ENCODE results near the gene MRPS2. TPM values are rescaled to one million over a fixed set of nuclear protein-coding genes. Genes with fewer than 3 reads are reported as not detected.
"Not testable (repeated sequence)": the region's sequence is repeated elsewhere in the genome, so short reads cannot be mapped to it uniquely, and the experiment has no call there.

The MRPS2 gene
- polyA plus RNA-seq, 4 donors, result 32.4 to 65.9 (median 41.6) TPM

DNA sequence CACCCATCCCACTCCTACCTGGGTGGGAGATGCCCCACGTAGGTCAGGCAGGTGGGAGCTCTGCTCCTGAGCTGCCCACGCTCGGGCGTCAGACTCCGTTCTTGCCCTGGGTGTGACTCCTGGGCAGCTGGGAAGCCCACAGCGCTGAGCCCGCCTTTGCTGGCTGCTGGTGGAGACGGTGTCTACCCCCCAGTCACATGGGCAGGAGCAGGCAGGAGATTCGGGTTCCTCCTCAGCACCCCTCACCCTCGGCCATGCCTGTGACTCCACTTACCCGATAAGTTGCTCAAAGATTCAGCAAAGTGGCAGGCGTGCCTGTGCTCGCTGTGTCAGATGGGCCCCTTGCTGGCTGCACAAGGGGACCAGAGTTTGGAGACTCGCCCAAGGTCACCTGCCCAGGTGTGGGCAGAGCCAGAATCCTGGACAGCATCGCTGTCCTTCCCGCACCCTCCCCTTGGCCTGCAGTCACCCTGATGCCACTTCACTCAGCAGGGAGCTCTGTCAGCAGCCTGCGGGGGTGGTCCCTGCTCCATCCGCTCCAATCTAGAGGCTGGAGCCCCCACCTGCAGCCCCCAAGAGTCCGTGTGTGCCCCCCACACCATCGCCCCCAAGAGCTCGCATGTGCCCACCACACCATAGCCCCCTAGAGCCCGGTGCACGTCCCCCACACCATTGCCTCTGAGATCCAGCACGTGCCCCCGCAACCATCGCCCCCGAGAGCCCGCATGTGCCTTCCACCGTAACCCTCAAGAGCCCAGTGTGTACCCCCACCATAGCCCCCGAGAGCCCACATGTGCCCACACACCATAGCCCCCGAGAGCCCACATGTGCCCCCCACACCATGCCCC is 25.0 kb downstream of the MRPS2 start:
- Histone ChIP-seq H3K36me3 (ENCODE audit: control insufficient read depth in 3 of 3, insufficient read depth in 2 of 3, low read depth in 1 of 3, low read length in 3 of 3) (no peaks in the 10 kb centered on the region), H3K4me1 (ENCODE audit: control insufficient read depth in 3 of 3, insufficient read depth in 2 of 3, low read depth in 1 of 3, low read length in 2 of 3) (no peaks in the 10 kb centered on the region), H3K9me3 (ENCODE audit: control insufficient read depth in 2 of 2, insufficient read depth in 1 of 2, low read depth in 1 of 2, low read length in 1 of 2) (no peaks in the 10 kb centered on the region), H3K27ac (ENCODE audit: low read depth in 1 of 3, low read length in 2 of 3) (no peak overlapping the region), H3K27me3 (ENCODE audit: control insufficient read depth in 3 of 3, insufficient read depth in 3 of 3, low read length in 3 of 3) (no peaks in the 10 kb centered on the region), H3K4me3 (ENCODE audit: low read depth in 1 of 3, low read length in 3 of 3) (no peak overlapping the region)
- DNase-seq, result no peak
- no peak for FAIRE-seq
- 77 to 82% (median 79%) methylated on average over 27 to 31 of the region's 31 CpGs for WGBS, 3 donors

DNA sequence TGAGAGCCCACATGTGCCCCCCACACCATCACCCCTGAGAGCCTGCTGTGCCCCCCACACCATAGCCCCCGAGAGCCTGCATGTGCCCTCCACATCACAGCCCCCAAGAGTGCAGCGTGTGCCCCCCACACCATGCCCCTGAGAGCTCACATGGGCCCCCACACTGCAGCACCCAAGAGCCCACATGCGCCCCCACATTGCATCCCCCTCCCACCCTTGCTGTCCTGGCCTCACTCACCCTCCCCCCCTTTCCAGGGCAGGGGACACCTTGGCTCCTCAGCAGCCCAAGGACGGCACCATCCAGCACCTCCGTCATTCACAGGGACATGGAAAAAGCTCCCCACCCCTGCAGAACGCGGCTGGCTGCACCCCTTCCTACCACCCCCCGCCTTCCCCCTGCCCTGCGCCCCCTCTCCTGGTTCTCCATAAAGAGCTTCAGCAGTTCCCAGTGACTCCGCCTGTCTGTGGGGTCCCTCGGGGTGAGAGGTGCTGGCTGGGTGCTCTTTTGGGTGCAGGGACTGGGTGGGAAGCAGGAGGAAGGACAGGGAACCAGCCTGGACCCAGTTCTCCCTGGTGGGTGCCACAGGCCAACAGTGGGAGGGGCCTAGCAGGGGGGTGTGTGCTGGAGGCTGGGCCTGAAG is 25.7 kb downstream of the MRPS2 start:
- 67 to 78% (median 68%) methylated on average over 8 to 11 of the region's 11 CpGs for WGBS, 3 donors
- Histone ChIP-seq H3K36me3 (ENCODE audit: control insufficient read depth in 3 of 3, insufficient read depth in 2 of 3, low read depth in 1 of 3, low read length in 3 of 3) (no peaks in the 10 kb centered on the region), H3K4me3 (ENCODE audit: low read depth in 1 of 3, low read length in 3 of 3) (no peak overlapping the region), H3K9me3 (ENCODE audit: control insufficient read depth in 2 of 2, insufficient read depth in 1 of 2, low read depth in 1 of 2, low read length in 1 of 2) (no peaks in the 10 kb centered on the region), H3K27me3 (ENCODE audit: control insufficient read depth in 3 of 3, insufficient read depth in 3 of 3, low read length in 3 of 3) (no peaks in the 10 kb centered on the region), H3K27ac (ENCODE audit: low read depth in 1 of 3, low read length in 2 of 3) (no peak overlapping the region), H3K4me1 (ENCODE audit: control insufficient read depth in 3 of 3, insufficient read depth in 2 of 3, low read depth in 1 of 3, low read length in 2 of 3) (no peaks in the 10 kb centered on the region)
- no peak for DNase-seq
- no peak for FAIRE-seq

DNA sequence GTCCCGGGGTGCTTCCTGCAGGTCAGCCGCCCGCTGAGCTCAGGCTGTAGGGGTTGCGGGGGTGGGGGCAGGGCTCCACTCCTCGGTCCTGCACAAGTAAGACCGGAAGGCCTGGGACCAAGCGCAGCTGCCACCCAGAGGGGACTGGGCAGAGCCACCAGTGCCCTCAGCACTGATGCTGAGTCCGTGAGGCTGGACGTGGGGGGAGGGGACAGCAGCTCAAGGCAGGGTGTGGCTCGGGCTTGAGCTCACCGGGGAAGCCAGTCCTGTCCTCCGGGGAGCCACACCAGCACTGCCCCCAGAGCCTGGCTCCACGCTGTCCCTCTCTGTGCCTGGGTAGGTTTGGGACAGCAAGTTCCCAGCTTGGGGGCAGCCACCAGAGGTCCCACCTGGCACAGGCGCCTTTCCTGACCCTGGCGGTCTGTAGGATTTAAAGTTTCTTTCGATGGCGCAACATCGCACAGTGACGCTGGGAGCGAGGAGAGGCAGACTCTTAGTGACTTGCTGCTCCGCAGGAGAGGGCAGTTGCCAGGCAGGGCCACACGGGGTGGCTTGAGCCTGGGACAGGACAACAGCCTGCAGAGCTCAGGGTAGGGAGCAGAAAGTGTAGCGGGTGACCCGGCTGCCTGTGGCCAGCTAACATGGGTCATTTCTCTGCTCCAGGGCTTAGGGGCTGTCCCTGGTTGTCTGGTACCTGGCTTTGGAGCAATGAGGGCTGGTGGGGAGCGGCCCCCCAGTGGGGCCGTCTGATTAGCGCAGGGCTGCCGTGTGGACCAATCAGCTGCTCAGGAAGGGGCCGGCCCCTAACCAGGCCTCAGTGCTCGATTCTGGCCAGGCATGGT is 26.5 kb downstream of the MRPS2 start:
- H3K27me3 ChIP-seq (ENCODE audit: control insufficient read depth in 3 of 3, insufficient read depth in 3 of 3, low read length in 3 of 3), result no peaks in the 10 kb centered on the region
- DNase-seq, result no peak
- 59 to 67% (median 62%) methylated on average over 27 to 30 of the region's 30 CpGs for WGBS, 3 donors

DNA sequence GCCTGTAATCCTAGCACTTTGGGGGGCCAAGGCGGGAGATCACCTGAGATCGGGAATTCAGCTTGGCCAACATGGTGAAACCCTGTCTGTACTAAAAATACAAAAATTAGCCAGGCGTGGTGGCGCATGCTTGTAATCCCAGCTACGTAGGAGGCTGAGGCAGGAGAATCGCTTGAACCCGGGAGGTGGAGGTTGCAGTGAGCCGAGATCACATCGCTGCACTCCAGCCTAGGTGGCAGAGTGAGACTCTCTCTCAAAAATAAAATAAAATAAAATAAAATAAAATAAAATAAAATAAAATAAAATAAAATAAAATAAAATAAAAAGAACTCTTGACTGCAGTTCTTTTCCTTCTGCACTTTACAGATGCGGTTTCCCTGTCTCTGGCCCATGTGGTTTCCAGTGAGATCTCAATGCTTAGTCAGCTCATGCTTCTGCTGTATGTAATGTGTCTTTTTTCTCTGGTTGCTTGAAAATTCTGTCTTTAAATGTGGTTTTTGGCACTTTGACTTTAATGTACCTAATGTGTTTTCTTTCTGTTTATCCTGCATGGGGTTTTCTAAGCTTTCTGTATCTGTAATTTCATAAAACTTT is 28.5 kb downstream of the MRPS2 start:
- not testable (repeated sequence) for H3K9me3 ChIP-seq (ENCODE audit: control insufficient read depth in 2 of 2, insufficient read depth in 1 of 2, low read depth in 1 of 2, low read length in 1 of 2); FAIRE-seq; H3K4me3 ChIP-seq (ENCODE audit: low read depth in 1 of 3, low read length in 3 of 3); H3K27ac ChIP-seq (ENCODE audit: low read depth in 1 of 3, low read length in 2 of 3); DNase-seq; H3K27me3 ChIP-seq (ENCODE audit: control insufficient read depth in 3 of 3, insufficient read depth in 3 of 3, low read length in 3 of 3); H3K36me3 ChIP-seq (ENCODE audit: control insufficient read depth in 3 of 3, insufficient read depth in 2 of 3, low read depth in 1 of 3, low read length in 3 of 3); H3K4me1 ChIP-seq (ENCODE audit: control insufficient read depth in 3 of 3, insufficient read depth in 2 of 3, low read depth in 1 of 3, low read length in 2 of 3)
- WGBS, 3 donors, result 78 to 94% (median 90%) methylated on average over 10 of the region's 10 CpGs

More for the DNA sequence above, 26.5 kb downstream of the MRPS2 start:
- no peak for FAIRE-seq
- no peaks in the 10 kb centered on the region for H3K36me3 ChIP-seq (ENCODE audit: control insufficient read depth in 3 of 3, insufficient read depth in 2 of 3, low read depth in 1 of 3, low read length in 3 of 3)
- H3K9me3 ChIP-seq (ENCODE audit: control insufficient read depth in 2 of 2, insufficient read depth in 1 of 2, low read depth in 1 of 2, low read length in 1 of 2), result no peaks in the 10 kb centered on the region
- no peak overlapping the region for H3K27ac ChIP-seq (ENCODE audit: low read depth in 1 of 3, low read length in 2 of 3)
- no peak overlapping the region for H3K4me3 ChIP-seq (ENCODE audit: low read depth in 1 of 3, low read length in 3 of 3)
- no peaks in the 10 kb centered on the region for H3K4me1 ChIP-seq (ENCODE audit: control insufficient read depth in 3 of 3, insufficient read depth in 2 of 3, low read depth in 1 of 3, low read length in 2 of 3)

DNA sequence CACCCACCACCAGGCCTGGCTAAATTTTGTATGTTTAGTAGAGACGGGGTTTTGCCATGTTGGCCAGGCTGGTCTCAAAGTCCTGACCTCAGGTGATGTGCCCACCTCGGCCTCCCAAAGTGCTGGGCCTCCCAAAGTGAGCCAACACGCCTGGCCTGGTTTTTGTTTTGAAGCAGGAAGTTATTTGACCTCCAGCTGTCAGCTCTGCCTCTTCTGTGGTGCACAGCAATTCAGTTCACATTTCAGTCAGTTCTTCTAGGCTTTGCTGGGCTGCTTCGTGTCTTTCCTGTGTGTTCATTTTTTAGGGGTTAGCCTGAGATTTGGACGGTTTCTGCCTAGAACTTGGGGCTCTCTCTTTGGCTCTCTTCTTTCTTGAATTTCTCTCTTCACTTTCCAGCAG is 29.7 kb downstream of the MRPS2 start:
- Histone ChIP-seq H3K9me3 (ENCODE audit: control insufficient read depth in 2 of 2, insufficient read depth in 1 of 2, low read depth in 1 of 2, low read length in 1 of 2) (no peaks in the 10 kb centered on the region), H3K27ac (ENCODE audit: low read depth in 1 of 3, low read length in 2 of 3) (no peak overlapping the region), H3K36me3 (ENCODE audit: control insufficient read depth in 3 of 3, insufficient read depth in 2 of 3, low read depth in 1 of 3, low read length in 3 of 3) (no peaks in the 10 kb centered on the region), H3K4me1 (ENCODE audit: control insufficient read depth in 3 of 3, insufficient read depth in 2 of 3, low read depth in 1 of 3, low read length in 2 of 3) (no peaks in the 10 kb centered on the region), H3K4me3 (ENCODE audit: low read depth in 1 of 3, low read length in 3 of 3) (no peak overlapping the region), H3K27me3 (ENCODE audit: control insufficient read depth in 3 of 3, insufficient read depth in 3 of 3, low read length in 3 of 3) (peaks cover 0 to 4% (median 2%) of the 10 kb centered on the region in 3 donors)
- DNase-seq (no peak), FAIRE-seq (no peak)
- whole genome bisulfite sequencing, 3 donors, result 67 to 76% (median 67%) methylated on average over 5 of the region's 5 CpGs

DNA sequence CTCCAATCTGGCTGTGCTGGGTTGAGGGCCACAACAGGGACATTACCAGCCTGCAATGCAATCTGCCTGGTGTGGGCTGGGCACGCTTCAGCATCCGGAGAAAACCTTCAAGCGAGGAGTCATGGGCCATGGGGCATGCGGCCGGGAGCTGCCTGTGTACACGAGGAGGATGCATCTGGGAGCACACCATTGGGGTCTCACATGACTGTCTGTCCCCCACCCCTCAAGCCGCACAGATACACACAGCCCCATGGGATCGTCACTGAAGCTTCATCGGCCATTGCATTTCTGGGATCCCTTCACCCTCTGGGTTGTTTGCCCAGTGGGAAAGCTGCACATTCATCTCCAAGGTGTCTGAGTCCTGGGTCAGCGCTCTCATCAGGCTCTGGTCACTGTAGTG is 30.6 kb downstream of the MRPS2 start:
- Histone ChIP-seq H3K27ac (ENCODE audit: low read depth in 1 of 3, low read length in 2 of 3) (no peak overlapping the region), H3K4me3 (ENCODE audit: low read depth in 1 of 3, low read length in 3 of 3) (no peak overlapping the region), H3K27me3 (ENCODE audit: control insufficient read depth in 3 of 3, insufficient read depth in 3 of 3, low read length in 3 of 3) (peaks cover 0 to 4% (median 2%) of the 10 kb centered on the region in 3 donors), H3K36me3 (ENCODE audit: control insufficient read depth in 3 of 3, insufficient read depth in 2 of 3, low read depth in 1 of 3, low read length in 3 of 3) (no peaks in the 10 kb centered on the region), H3K9me3 (ENCODE audit: control insufficient read depth in 2 of 2, insufficient read depth in 1 of 2, low read depth in 1 of 2, low read length in 1 of 2) (no peaks in the 10 kb centered on the region), H3K4me1 (ENCODE audit: control insufficient read depth in 3 of 3, insufficient read depth in 2 of 3, low read depth in 1 of 3, low read length in 2 of 3) (no peaks in the 10 kb centered on the region)
- DNase-seq, result no peak
- WGBS, 3 donors, result 90 to 92% (median 91%) methylated on average over 10 of the region's 10 CpGs
- no peak for FAIRE-seq

DNA sequence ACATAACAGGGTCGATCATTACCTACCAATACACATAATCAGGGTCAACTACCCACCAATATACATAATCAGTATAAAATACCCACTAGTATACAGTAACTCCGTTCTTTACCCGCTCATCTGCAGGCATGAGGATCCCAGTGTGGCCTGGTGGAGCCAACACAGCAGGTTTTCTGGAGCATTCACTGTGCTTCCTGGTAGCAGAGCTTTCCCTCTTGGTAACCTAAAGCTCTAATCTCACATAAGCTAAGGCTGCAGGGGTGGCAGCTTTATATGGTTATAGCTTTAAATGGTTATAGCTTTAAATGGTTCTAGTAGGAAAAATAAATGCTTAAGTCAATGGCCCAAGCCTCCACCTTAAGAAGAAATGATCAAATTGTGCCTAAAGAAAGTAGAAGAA is 32.6 kb downstream of the MRPS2 start:
- H3K4me1 ChIP-seq (ENCODE audit: control insufficient read depth in 3 of 3, insufficient read depth in 2 of 3, low read depth in 1 of 3, low read length in 2 of 3), result no peaks in the 10 kb centered on the region
- H3K9me3 ChIP-seq (ENCODE audit: control insufficient read depth in 2 of 2, insufficient read depth in 1 of 2, low read depth in 1 of 2, low read length in 1 of 2), result no peaks in the 10 kb centered on the region
- WGBS, 3 donors, result 85 to 92% (median 90%) methylated on average over 3 of the region's 3 CpGs

DNA sequence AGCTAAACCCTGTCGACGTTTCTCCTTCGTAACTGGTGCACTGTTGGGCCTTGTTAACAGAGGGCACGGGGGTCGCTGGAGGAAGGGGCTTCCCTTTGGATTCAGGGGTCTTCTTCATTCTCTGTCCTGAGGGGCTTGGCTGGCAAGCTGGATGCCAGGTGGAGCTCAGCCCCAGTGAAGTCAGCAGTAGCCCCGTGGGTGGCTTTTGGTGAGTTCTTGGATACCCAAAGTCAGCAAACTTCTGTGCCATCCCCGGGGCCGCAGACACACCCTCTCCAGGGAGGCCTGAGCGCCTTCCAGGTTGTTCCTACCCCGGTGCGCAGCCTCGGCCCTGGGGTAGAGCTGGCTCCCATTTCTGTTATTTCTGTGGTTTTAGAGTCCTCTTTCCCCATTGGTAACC is 33.2 kb downstream of the MRPS2 start:
- Histone ChIP-seq H3K27ac (ENCODE audit: low read depth in 1 of 3, low read length in 2 of 3) (no peak overlapping the region), H3K9me3 (ENCODE audit: control insufficient read depth in 2 of 2, insufficient read depth in 1 of 2, low read depth in 1 of 2, low read length in 1 of 2) (no peaks in the 10 kb centered on the region), H3K4me3 (ENCODE audit: low read depth in 1 of 3, low read length in 3 of 3) (no peak overlapping the region), H3K4me1 (ENCODE audit: control insufficient read depth in 3 of 3, insufficient read depth in 2 of 3, low read depth in 1 of 3, low read length in 2 of 3) (no peaks in the 10 kb centered on the region), H3K27me3 (ENCODE audit: control insufficient read depth in 3 of 3, insufficient read depth in 3 of 3, low read length in 3 of 3) (peaks cover 0 to 4% (median 2%) of the 10 kb centered on the region in 3 donors), H3K36me3 (ENCODE audit: control insufficient read depth in 3 of 3, insufficient read depth in 2 of 3, low read depth in 1 of 3, low read length in 3 of 3) (no peaks in the 10 kb centered on the region)
- 89 to 92% (median 89%) methylated on average over 12 of the region's 12 CpGs for WGBS, 3 donors
- no peak for DNase-seq
- no peak for FAIRE-seq

More for the DNA sequence above, 32.6 kb downstream of the MRPS2 start:
- FAIRE-seq (no peak), DNase-seq (no peak)
- Histone ChIP-seq H3K27me3 (ENCODE audit: control insufficient read depth in 3 of 3, insufficient read depth in 3 of 3, low read length in 3 of 3) (peaks cover 0 to 4% (median 2%) of the 10 kb centered on the region in 3 donors), H3K4me3 (ENCODE audit: low read depth in 1 of 3, low read length in 3 of 3) (no peak overlapping the region), H3K36me3 (ENCODE audit: control insufficient read depth in 3 of 3, insufficient read depth in 2 of 3, low read depth in 1 of 3, low read length in 3 of 3) (no peaks in the 10 kb centered on the region), H3K27ac (ENCODE audit: low read depth in 1 of 3, low read length in 2 of 3) (no peak overlapping the region)
